Endothelial cell (in vitro differentiated cells): ENCODE measurements around the gene THRAP3. TPM values are rescaled to one million over a fixed set of nuclear protein-coding genes. Genes with fewer than 3 reads are reported as not detected.
A peak's percentile ranks its signal among the peaks of the same experiment; 100 is the strongest.

Source experiments
- DNase-seq: peaks from one replicate; pipeline ENCODE4 v3.0.0; 2021; ENCODE audit warnings: low spot score
- H3K27ac Mint-ChIP-seq: one replicate; pipeline ENCODE4 v1.8.0; 2021; ENCODE audit warnings: mixed read lengths, inconsistent platforms; ENCODE audit not compliant: unreplicated experiment
- H3K27me3 Mint-ChIP-seq: one replicate; pipeline ENCODE4 v1.8.0; 2021; ENCODE audit warnings: mild to moderate bottlenecking, moderate library complexity, mixed read lengths, inconsistent platforms; ENCODE audit not compliant: unreplicated experiment
- H3K36me3 Mint-ChIP-seq: one replicate; pipeline ENCODE4 v1.8.0; 2021; ENCODE audit warnings: mild to moderate bottlenecking, low read depth, mixed read lengths, inconsistent platforms; ENCODE audit not compliant: unreplicated experiment
- H3K4me1 Mint-ChIP-seq: one replicate; pipeline ENCODE4 v1.8.0; 2021; ENCODE audit warnings: mild to moderate bottlenecking, mixed read lengths, inconsistent platforms; ENCODE audit not compliant: unreplicated experiment
- H3K4me3 Mint-ChIP-seq: one replicate; pipeline ENCODE4 v1.8.0; 2021; ENCODE audit warnings: mild to moderate bottlenecking, mixed read lengths, inconsistent platforms; ENCODE audit not compliant: unreplicated experiment
- H3K9me3 Mint-ChIP-seq: one replicate; pipeline ENCODE4 v1.8.0; 2021; ENCODE audit warnings: mixed read lengths, inconsistent platforms; ENCODE audit not compliant: unreplicated experiment
- CTCF ChIP-seq: fragments of 200-600 bp; sonication (generic); IDR thresholded peaks from one replicate; pipeline ENCODE4 v1.5.0; 2021; ENCODE audit warnings: antibody characterized with exemption; ENCODE audit not compliant: unreplicated experiment
- long read RNA-seq: library from polyadenylated mRNA; unstranded; transcript quantifications from one replicate; pipeline ENCODE4 v2.0.0, GENCODE V29; 2020; ENCODE audit not compliant: unreplicated experiment
- total RNA-seq: library from RNA; stranded (reverse); fragmentation: NEBNext Ultra II Directional; extraction: Animal tissue kit (Norgen Biotek cat#: 25700); gene quantifications from one replicate; pipeline ENCODE4 v1.2.1, GENCODE V29; 2021; ENCODE audit not compliant: unreplicated experiment

Gene THRAP3, protein sequence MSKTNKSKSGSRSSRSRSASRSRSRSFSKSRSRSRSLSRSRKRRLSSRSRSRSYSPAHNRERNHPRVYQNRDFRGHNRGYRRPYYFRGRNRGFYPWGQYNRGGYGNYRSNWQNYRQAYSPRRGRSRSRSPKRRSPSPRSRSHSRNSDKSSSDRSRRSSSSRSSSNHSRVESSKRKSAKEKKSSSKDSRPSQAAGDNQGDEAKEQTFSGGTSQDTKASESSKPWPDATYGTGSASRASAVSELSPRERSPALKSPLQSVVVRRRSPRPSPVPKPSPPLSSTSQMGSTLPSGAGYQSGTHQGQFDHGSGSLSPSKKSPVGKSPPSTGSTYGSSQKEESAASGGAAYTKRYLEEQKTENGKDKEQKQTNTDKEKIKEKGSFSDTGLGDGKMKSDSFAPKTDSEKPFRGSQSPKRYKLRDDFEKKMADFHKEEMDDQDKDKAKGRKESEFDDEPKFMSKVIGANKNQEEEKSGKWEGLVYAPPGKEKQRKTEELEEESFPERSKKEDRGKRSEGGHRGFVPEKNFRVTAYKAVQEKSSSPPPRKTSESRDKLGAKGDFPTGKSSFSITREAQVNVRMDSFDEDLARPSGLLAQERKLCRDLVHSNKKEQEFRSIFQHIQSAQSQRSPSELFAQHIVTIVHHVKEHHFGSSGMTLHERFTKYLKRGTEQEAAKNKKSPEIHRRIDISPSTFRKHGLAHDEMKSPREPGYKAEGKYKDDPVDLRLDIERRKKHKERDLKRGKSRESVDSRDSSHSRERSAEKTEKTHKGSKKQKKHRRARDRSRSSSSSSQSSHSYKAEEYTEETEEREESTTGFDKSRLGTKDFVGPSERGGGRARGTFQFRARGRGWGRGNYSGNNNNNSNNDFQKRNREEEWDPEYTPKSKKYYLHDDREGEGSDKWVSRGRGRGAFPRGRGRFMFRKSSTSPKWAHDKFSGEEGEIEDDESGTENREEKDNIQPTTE
- 129 TPM for total RNA-seq
- long read RNA-seq, full-length matches to known transcripts = 1 of 79 reads
- long read RNA-seq, partial matches to known transcripts = 66 of 79 reads
- long read RNA-seq, other reads (novel, unspliced or antisense) = 12 of 79 reads

GRCh38 chr1:36223996-36224536 is at the start of gene THRAP3:
Gene THRAP3, plus strand, starts transcription at chr1:36224443. Its CDS starts 58,121 bp downstream, at chr1:36282564.
- Mint-ChIP-seq H3K4me1 (peaks cover 33% of the 10 kb centered on the region), H3K27me3 (peaks cover 9% of the 10 kb centered on the region), H3K4me3 (peak within 1 kb of the TSS; percentile 99), H3K9me3 (no peaks in the 10 kb centered on the region), H3K36me3 (peaks cover 15% of the 10 kb centered on the region), H3K27ac (peak within 1 kb of the TSS; percentile 97)
- DNase-seq = peak; percentile 100
- TF ChIP-seq CTCF = no peak

DNA sequence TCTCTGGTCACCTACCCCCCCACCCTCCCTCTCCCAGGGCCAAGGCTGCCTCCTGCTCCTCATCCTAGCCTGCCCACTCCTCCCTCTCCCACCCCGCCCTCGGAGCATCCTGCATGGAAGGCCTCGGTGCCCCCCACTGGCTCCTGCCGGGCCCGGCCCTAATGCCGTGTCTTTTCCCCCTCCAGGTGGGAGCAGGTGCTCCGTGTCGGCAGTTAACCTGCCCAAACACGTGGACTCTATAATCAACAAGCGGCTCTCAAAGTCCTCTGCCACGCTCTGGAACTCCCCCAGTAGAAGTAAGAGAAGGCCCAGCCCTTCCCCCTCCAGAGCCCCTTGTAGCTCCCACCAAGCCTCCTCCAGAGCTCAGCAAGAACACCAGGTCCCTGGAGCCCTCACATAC is 49.5 kb upstream of the THRAP3 start:
- no peaks in the 10 kb centered on the region for H3K9me3 Mint-ChIP-seq
- no peak for TF ChIP-seq CTCF
- peaks cover 63% of the 10 kb centered on the region for H3K36me3 Mint-ChIP-seq
- peaks cover 24% of the 10 kb centered on the region for H3K4me1 Mint-ChIP-seq
- peak overlapping the region; percentile 57 for H3K27ac Mint-ChIP-seq
- no peak for DNase-seq
- no peak overlapping the region for H3K4me3 Mint-ChIP-seq
- peaks cover 10% of the 10 kb centered on the region for H3K27me3 Mint-ChIP-seq

DNA sequence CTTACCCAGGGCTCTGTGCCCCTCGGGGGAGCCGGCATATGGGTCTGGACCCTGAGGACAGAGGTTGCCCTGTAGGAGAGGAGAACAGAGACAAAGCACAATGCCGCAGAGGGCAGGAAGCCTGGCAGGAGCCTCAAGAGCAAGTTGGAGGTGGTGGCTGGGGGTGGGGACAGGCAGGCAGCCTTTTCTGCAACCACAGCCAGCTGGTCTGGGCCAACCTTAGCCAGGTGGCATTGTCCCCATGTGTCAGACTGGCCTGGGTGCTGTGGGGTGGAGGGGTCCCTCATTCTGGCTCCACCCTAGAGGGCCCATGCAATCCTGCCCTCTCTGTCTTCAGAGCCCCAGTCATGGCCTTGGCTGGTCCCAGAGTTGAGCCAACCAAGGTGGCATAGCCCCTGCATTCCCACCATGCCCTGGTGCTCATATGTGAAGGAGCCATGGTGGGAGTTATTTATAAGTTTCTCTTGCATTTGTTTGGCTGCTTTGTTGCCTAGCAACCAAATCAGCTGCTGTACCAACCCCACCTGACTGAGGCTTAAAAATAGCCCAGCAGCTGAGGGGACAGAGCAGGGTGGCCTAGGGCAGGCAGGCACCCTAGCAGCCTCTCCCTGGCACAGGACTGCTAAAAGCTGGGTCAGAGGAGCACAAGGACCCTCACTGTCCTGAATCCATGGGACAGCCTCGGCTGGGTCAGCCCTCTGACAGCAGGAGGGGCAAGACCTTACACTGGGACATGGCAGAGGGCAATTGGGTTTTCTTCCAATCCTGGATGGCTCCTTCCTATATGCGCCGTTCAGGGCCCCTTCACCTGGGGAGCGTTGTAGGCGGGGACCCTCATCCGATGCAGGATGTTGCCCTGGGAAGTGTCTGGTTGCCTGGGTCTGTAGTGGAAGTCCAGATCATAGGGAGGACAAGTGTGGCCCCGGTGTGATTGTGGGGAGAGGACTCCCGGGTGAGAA is 48.8 kb upstream of the THRAP3 start:
- Mint-ChIP-seq H3K27ac (peak overlapping the region; percentile 57), H3K9me3 (no peaks in the 10 kb centered on the region), H3K4me3 (no peak overlapping the region), H3K4me1 (peaks cover 28% of the 10 kb centered on the region), H3K27me3 (peaks cover 16% of the 10 kb centered on the region), H3K36me3 (peaks cover 64% of the 10 kb centered on the region)
- no peak for DNase-seq
- TF ChIP-seq CTCF = no peak

DNA sequence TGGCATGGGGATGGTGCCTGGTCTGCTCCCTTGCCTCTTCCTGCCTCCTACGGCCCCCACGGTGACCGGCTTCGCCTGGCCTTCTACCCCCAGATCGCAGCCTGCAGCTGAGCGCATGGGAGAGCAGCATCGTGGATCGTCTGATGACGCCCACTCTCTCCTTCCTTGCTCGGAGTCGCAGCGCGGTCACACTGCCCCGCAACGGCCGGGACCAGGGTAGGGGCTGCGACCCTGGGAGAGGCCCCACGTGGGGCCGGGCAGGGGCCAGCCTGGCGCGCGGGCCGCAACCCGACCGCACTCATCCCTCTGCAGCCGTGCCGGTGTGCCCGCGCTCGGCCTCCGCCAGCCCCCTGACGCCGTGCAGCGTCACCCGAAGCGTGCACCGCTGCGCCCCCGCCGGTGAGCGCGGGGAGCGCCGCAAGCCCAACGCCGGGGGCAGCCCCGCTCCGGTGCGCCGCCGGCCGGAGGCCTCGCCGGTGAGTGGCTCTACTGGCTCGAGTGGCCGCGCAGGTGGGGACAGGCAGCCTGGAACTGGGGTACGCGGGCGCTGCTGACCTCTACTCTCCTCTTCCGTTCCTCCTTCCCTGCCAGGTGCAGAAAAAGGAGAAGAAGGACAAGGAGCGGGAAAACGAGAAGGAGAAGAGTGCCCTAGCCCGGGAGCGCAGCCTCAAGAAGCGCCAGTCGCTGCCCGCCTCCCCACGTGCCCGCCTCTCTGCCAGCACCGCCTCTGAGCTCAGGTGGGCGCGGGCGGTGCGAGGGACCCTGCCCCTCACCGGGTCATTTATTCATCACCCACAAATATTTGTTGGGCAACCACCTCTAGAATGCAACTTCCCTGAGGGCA is 47.9 kb upstream of the THRAP3 start:
- H3K36me3 Mint-ChIP-seq = peaks cover 62% of the 10 kb centered on the region
- peak; percentile 65 for DNase-seq
- peak; percentile 67 for TF ChIP-seq CTCF
- no peak overlapping the region for H3K4me3 Mint-ChIP-seq
- H3K4me1 Mint-ChIP-seq = peaks cover 28% of the 10 kb centered on the region
- H3K27ac Mint-ChIP-seq = no peak overlapping the region
- peaks cover 13% of the 10 kb centered on the region for H3K27me3 Mint-ChIP-seq
- H3K9me3 Mint-ChIP-seq = no peaks in the 10 kb centered on the region
